Ovary (tissue), 9 donors: ENCODE measurements around the gene ASB11. TPM values are rescaled to one million over a fixed set of nuclear protein-coding genes. Genes with fewer than 3 reads are reported as not detected.
A peak's percentile ranks its signal among the peaks of the same experiment; 100 is the strongest.
"Not testable (repeated sequence)": the region's sequence is repeated elsewhere in the genome, so short reads cannot be mapped to it uniquely, and the experiment has no call there.

Source experiments
- DNase-seq, 5 donors: peaks; one replicate each; pipeline ENCODE4 v3.0.0-alpha.2; 2019 to 2020
- H3K27ac ChIP-seq, 2 donors: fragments of 200-600 bp; one replicate each; pipeline versions ENCODE4 v1.5.1 to v1.8.0; 2019 to 2022
- H3K27me3 ChIP-seq: fragments of 200-600 bp; one replicate; pipeline ENCODE4 v1.8.0; 2022
- H3K36me3 ChIP-seq: fragments of 200-600 bp; sonication (generic); one replicate; pipeline ENCODE4 v1.5.1; 2019
- H3K4me1 ChIP-seq: one replicate; pipeline ENCODE4 v1.8.1; 2013; ENCODE audit warnings: mild to moderate bottlenecking, moderate library complexity; ENCODE audit not compliant: insufficient read depth
- H3K4me3 ChIP-seq: fragments of 200-600 bp; sonication (generic); one replicate; pipeline ENCODE4 v1.5.1; 2017
- H3K9me3 ChIP-seq, 2 donors: fragments of 200-600 bp in 1 of 2; sonication (generic) in 1 of 2; one replicate each; pipeline versions ENCODE4 v1.5.1 to v1.8.1; 2013 to 2019; ENCODE audit warnings: mild to moderate bottlenecking in 1 of 2, moderate library complexity in 1 of 2
- EP300 ChIP-seq: sonication (generic); formaldehyde crosslinking; IDR thresholded peaks from one replicate; pipeline ENCODE4 v1.6.1; 2017; ENCODE audit warnings: antibody characterized with exemption
- POLR2A ChIP-seq: fragments of 450-650 bp; IDR thresholded peaks from one replicate; pipeline ENCODE4 v1.6.1; 2017; ENCODE audit warnings: antibody characterized with exemption, mild to moderate bottlenecking, moderate library complexity
- whole genome bisulfite sequencing, 3 donors: extraction: QIAGEN DNeasy Blood & Tissue Kit in 1 of 3; methylation state at CpG; one replicate each; pipeline versions ENCODE4 v1.1.5 to v1.1.7; 2013 to 2017; 5-methylcytosine and 5-hydroxymethylcytosine counted together
- intact Hi-C, 4 donors: fragments of 100-400 bp; cut with DNase I; formaldehyde crosslinking; loops; one replicate each; pipeline versions ENCODE4 v1.11.0 to v1.15.1; 2022 to 2023
- polyA plus RNA-seq, 2 donors: library from polyadenylated mRNA; stranded (reverse); fragments of 200-250 nt in 1 of 2; fragments of 350-450 nt in 1 of 2; fragmentation: Illumina TruSeq in 1 of 2; extraction: RNeasy Lipid Tissue Mini Kit (QIAGEN cat#74804) in 1 of 2; gene quantifications; one replicate each; pipeline ENCODE4 v1.2.3, GENCODE V29; 2013 to 2014
- total RNA-seq, 7 donors: library from RNA; depleted of rRNA in 2 of 7; stranded (reverse); fragments of >200 nt in 2 of 7; fragmentation: NEBNext Ultra II Directional in 3 of 7; extraction: Animal tissue kit (Norgen Biotek cat#: 25700) in 3 of 7; gene quantifications; one replicate each; pipeline versions ENCODE4 v1.1.0 to v1.2.4, GENCODE V29; 2016 to 2023
- TF ChIP-seq, protein P1 (sequence below), 3 donors: fragments of 450-650 bp in 2 of 3; fragments of 200-600 bp in 1 of 3; IDR thresholded peaks; one replicate each; pipeline versions ENCODE4 v1.5.1 to v1.8.0; 2016 to 2022; ENCODE audit warnings: antibody characterized with exemption in 3 of 3, mild to moderate bottlenecking in 1 of 3
- donor health status: DM: no; HTN: no; CAD: no; lungs with moderate emphysema.
- donor health status: DM: no; HTN: no; CAD: no.
- donor health status: Bipolar disorder and iron deficiency.
- donor health status: DM: yes; HTN: yes; CAD: no.
- donor health status: DM: no; HTN: no; CAD: no.
- donor health status: DM: yes; HTN: yes; CAD: no.

ASB11 gene
- total and polyA plus RNA-seq, 9 donors: 0.06 to 0.08 TPM; not detected in 7

DNA sequence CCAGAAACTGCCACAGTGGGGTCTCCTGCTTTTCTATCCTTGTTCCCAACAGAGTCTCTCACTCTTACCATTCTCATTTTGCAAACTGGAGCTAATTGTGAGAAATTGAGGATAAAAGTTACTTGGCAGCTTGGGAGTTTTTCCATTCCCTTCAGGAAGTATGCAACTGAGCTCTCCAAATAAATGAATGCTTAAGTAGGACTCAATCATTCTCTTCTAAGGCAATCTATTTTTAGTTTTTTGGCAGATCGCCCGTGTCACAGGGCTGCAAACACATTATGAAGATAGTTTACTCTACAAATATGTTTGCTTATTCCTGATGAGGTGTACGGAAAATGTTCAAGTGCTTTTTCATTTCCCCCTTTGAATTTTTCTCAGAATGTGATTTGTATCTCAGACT is 5.3 kb downstream of the ASB11 start:
- no peaks in the 10 kb centered on the region for H3K36me3 ChIP-seq
- no peak overlapping the region for H3K4me3 ChIP-seq
- peak overlapping the region in 1 of 2 donors; percentile 22 for H3K27ac ChIP-seq
- 31 to 33% (median 32%) methylated on average over 3 of the region's 3 CpGs for WGBS, 3 donors
- H3K27me3 ChIP-seq: no peaks in the 10 kb centered on the region
- intact Hi-C loops: no loop called here
- peak in 2 of 5 donors; percentile 25 to 47 for DNase-seq
- no peaks in the 10 kb centered on the region for H3K9me3 ChIP-seq
- no peaks in the 10 kb centered on the region for H3K4me1 ChIP-seq
- TF ChIP-seq EP300 (no peak), POLR2A (no peak)
- TF ChIP-seq, protein P1, sequence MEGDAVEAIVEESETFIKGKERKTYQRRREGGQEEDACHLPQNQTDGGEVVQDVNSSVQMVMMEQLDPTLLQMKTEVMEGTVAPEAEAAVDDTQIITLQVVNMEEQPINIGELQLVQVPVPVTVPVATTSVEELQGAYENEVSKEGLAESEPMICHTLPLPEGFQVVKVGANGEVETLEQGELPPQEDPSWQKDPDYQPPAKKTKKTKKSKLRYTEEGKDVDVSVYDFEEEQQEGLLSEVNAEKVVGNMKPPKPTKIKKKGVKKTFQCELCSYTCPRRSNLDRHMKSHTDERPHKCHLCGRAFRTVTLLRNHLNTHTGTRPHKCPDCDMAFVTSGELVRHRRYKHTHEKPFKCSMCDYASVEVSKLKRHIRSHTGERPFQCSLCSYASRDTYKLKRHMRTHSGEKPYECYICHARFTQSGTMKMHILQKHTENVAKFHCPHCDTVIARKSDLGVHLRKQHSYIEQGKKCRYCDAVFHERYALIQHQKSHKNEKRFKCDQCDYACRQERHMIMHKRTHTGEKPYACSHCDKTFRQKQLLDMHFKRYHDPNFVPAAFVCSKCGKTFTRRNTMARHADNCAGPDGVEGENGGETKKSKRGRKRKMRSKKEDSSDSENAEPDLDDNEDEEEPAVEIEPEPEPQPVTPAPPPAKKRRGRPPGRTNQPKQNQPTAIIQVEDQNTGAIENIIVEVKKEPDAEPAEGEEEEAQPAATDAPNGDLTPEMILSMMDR (IDR thresholded peaks at IDR 0.05): no peak

DNA sequence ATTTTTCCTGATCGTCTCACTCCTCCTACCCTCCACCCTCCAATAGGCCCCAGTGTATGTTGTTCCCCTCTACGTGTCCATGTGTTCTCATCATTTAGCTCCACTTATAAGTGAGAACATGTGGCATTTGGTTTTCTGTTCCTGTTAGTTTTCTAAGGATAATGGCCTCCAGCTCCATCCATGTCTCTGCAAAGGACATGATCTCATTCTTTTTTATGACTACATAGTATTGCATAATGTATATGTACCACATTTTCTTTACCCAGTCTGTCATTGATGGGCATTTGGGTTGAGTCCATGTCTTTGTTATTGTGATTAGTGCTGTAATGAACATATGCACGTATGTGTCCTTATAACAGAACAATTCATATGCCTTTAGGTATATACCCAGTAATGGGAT is 9.5 kb downstream of the ASB11 start:
- not testable (repeated sequence) for H3K27ac ChIP-seq, DNase-seq, H3K4me1 ChIP-seq, H3K9me3 ChIP-seq, H3K27me3 ChIP-seq, H3K4me3 ChIP-seq, H3K36me3 ChIP-seq
- intact Hi-C loops: loop anchor here in 1 of 4 donors (10.0 kb wide), 1 partner anchor 49 kb away; no protein-coding TSS in a partner anchor
- 49 to 66% (median 64%) methylated on average over 3 of the region's 3 CpGs for WGBS, 3 donors

DNA sequence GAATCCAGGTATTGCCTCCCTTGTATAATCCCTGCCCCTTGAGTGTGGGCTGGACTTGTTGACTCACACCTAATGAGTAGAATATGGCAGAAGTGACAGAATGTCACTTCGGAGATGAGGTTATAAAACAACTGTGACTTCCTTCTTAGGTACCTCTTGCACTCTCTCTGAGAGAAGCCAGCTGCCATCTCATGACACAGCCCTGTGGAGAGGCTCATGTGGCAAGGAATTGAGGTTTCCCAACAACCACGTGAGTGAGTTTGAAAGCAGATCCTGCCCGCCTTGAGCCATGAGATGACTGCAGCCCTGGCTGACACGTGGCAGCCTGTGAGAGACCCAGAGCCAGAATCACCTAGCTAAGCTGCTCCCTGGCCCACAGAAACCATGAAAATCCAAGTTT is 13.5 kb downstream of the ASB11 start:
- TF ChIP-seq POLR2A (no peak), EP300 (no peak)
- TF ChIP-seq, protein P1 (IDR thresholded peaks at IDR 0.05): no peak
- intact Hi-C loops: loop anchor here in 1 of 4 donors (10.0 kb wide), 1 partner anchor 53 kb away; no protein-coding TSS in a partner anchor
- H3K36me3 ChIP-seq: no peaks in the 10 kb centered on the region
- H3K4me1 ChIP-seq: no peaks in the 10 kb centered on the region
- 42 to 52% (median 46%) methylated on average over 4 of the region's 4 CpGs for WGBS, 3 donors
- no peaks in the 10 kb centered on the region for H3K27me3 ChIP-seq
- H3K27ac ChIP-seq: no peak overlapping the region
- H3K9me3 ChIP-seq: no peaks in the 10 kb centered on the region
- no peak for DNase-seq
- H3K4me3 ChIP-seq: no peak overlapping the region

DNA sequence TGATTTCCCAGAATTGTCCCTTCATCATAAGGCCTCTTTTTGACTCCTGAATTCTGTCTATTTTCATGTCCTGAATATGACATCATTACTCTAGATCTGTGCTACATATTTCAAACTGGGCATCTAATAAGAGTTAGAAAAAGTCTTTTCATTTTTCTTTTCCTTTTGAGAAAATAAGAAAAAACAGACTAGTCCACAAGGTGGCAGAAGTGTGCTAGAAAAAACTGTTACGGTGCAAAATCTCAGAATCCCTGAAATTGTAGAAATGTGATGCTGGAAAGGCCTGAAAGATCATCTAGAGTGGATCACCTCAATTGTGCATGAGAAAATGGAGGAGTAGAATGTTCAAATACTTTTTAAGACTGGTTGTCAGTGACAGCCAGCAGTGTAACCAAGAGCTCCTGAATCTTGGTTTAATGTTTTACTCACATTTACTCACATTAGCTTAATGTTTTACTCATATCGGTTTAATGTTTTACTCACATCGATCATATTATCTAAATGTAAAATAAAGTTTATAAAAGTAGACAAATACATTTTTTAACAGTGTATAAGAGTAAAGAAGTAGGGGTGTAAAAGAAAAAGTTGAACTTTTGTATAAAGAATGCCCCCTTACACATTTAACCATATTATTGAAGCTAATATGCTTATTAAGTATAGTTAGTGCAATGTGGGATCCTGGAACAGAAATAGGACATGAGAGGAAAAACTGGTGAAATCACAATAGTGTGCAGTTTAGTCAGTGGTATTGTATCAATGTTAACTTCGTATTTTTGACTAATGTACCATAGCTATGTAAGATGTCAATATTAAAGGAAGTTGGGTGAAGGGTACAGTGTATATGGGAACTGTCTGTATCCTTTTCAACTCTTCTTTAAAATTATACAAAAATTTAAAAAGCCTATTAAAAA is 15.2 kb downstream of the ASB11 start:
- H3K9me3 ChIP-seq: no peaks in the 10 kb centered on the region
- H3K36me3 ChIP-seq: no peaks in the 10 kb centered on the region
- 51 to 61% (median 57%) methylated on average over 4 of the region's 4 CpGs for WGBS, 3 donors
- no peak for DNase-seq
- H3K4me1 ChIP-seq: no peaks in the 10 kb centered on the region
- H3K27ac ChIP-seq: no peak overlapping the region
- H3K27me3 ChIP-seq: no peaks in the 10 kb centered on the region
- intact Hi-C loops: loop anchor here in 1 of 4 donors (10.0 kb wide), 1 partner anchor 55 kb away; no protein-coding TSS in a partner anchor
- H3K4me3 ChIP-seq: no peak overlapping the region
- TF ChIP-seq POLR2A: no peak
- TF ChIP-seq, protein P1 (IDR thresholded peaks at IDR 0.05): peak in 1 of 3 donors; percentile 46

DNA sequence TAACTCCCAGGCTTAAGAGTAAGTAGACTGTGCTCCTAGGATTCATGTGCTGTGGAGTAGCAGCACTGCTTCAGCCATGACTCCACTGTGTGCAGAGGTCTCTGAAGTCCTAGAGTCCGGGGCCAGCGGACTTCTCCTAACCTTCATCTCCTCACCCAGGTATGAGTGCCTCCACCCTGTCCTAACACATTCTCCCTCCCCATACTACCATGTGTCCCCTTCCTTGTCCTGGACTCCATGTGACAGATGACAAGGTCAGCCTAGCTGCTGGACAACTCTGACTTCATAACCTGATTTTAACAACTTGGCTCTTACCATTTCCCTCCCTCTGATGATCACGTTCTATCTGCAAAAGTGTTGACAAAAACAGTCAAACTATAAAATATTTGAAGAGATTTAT is 16.7 kb downstream of the ASB11 start:
- Histone ChIP-seq H3K9me3 (no peaks in the 10 kb centered on the region), H3K27me3 (no peaks in the 10 kb centered on the region), H3K4me1 (no peaks in the 10 kb centered on the region), H3K4me3 (no peak overlapping the region), H3K27ac (no peak overlapping the region), H3K36me3 (no peaks in the 10 kb centered on the region)
- TF ChIP-seq, protein P1 (IDR thresholded peaks at IDR 0.05): no peak
- TF ChIP-seq POLR2A: no peak
- no peak for TF ChIP-seq EP300
- 73 to 77% (median 76%) methylated on average over 3 of the region's 3 CpGs for WGBS, 3 donors
- DNase-seq: no peak
- intact Hi-C loops: no loop called here
